Muscle of arm (tissue), 12 donors: ENCODE results near the gene NRAP. TPM values are rescaled to one million over a fixed set of nuclear protein-coding genes. Genes with fewer than 3 reads are reported as not detected.

Source experiments
- DNase-seq: peaks from one replicate; pipeline ENCODE4 v3.0.0-alpha.2; 2013
- polyA plus RNA-seq, 12 donors: library from polyadenylated mRNA; unstranded; fragments of 120-200 nt; gene quantifications; one replicate each; pipeline ENCODE4 v1.2.1, GENCODE V29; 2013; ENCODE audit not compliant: insufficient read length in 12 of 12

The NRAP gene
- polyA plus RNA-seq, 12 donors, result 5.2 to 72.1 (median 7.7) TPM; not detected in 1

GRCh38 chr10:113610631-113611601 is 52.9 kb downstream of the NRAP start:
- no peak for DNase-seq

DNA sequence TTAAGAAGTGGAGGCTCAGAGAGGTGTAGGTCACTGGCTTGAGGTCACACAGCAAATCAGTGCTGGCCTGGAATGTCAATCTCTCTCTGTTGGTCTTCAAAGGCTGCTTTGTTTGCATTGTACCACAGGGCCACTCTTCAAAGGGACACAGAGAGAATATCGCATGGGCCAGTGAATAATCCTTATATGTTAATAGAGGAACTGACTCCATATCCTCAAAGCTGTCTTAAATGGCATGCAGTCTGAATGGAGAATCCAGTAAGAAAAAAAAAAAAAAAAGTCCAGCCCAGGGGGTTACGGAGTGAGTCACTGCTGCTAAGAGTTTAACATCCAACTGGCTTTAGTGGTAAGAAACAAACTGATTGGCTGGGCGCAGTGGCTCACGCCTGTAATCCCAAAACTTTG is 54.1 kb downstream of the NRAP start:
- no peak for DNase-seq

- no peak for DNase-seq
Measured at GRCh38 chr10:113605268-113605978, 58.4 kb downstream of the NRAP start.

- DNase-seq, result no peak
Measured at GRCh38 chr10:113604572-113604971, 59.3 kb downstream of the NRAP start.

DNA sequence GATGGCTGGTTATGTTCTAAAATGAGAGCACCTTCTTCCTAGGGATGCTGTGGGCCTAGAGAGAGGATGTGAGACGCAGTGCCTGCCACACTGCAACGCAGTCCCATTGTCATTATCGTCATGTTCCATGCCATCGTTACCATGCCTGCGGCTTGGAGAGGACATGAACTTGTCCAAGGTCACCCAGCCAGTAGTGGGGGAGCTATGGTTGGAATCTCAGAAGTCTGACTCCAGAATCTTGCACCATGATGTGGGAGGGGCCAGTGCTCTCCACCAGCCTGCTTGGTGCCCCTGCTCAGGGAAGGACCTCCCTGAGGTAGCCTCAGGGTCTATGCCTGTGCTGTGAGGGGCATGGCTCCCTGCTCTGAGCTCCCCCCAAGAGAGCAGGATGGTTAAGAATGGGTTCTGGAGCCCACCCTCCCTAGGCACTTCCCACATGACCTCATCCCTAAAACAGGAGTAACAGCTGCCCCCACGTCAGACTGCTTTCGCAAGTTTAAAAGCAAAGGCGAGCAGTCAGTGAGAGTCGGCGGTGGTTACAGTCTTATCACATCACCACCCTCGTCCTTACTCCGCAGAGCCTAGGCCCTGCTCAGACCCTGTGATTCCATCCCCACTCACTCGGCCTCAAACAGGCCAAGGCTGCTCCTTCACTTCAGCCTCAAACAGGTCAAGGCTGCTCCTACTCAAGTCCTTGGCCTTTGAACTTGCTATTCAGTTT is 60.6 kb downstream of the NRAP start:
- DNase-seq, result no peak

- no peak for DNase-seq
Measured at GRCh38 chr10:113600569-113600968, 63.3 kb downstream of the NRAP start.

DNA sequence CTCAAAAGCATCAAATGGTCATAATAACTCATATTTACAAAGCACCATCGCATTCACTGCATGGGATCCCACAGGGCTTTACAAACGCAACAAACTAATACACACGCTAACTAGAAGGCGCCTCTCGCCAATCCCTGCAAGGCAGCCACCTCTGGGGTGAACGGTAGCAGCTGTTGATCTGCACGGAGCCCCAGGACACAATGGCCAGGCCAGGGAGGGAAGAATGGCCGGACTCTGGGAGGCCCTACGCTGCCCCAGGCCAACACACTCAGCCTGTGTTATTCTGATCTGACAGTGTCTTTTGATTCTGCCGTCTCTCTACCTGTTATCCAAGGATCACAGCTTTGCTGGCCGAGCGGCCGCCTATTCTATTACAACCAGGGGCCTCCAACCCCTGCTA is 69.2 kb downstream of the NRAP start:
- DNase-seq, result no peak

DNA sequence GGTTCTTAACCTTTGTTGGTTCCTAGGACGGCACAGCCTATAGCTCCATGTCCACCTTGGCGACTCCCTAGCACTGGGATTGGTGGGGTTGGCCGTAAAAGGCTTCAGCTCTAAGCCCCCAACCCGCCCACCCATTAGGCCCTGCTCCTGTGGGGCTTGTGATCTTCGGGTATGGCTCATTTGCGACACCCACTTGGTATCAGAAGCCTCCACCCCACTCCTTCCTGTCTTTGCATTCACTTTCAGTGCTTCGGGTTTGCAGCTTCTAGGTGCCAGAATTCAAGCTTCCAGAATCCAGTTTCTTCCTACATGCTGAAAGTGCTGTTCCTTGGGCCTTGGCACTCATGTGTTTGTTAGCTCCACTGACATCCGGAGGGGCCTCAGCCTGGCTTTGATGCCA is 71.5 kb downstream of the NRAP start:
- DNase-seq, result no peak

GRCh38 chr10:113590581-113590980 is 73.3 kb downstream of the NRAP start:
- no peak for DNase-seq

DNA sequence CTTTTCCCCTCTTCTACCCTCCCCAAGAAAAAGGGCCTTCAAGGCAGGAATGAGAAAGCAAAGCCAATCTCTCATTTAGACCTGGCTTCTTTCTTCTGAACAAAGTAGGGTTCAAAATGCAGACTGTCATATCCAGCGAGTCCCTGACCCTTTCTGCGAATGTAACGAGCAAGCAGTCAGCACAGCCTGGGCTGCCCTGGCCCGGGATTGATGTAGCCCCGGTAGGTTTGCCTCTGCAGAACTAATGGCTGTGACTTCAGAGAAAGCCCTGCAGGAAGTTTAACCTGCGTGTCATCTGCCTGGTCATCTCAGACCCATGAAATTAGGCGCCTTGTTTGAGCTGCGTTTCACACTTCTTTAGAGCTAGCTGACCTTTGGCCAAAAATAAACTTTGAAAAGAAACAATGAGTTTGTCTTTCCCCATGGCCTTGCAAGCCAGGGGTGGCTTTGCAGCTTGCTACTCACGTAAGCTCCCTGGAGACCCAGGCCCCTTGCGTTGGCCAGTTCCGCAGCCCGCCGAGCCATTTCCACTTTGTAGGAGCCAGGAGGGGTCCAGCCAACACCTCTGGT is 74.6 kb downstream of the NRAP start:
- DNase-seq, result no peak

DNA sequence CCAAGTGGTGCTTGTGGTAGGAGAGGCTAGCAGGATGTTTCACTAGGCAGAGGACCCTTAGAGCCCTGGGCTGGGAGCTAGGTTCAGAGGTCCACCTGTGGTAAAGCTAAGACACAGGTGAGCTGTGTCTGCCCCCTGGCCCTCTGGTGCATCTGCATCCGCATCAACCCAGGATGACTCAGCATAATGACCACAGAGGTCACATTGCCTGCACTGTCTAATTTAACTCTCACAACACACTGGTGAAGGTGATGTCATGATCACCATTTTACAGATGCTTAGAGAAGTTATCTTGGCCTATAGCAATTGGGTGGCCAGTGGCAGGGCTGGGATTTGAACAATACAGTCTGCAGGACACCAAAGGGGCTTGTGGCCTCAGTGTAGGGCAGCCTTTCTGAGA is 77.9 kb downstream of the NRAP start:
- DNase-seq, result no peak

DNA sequence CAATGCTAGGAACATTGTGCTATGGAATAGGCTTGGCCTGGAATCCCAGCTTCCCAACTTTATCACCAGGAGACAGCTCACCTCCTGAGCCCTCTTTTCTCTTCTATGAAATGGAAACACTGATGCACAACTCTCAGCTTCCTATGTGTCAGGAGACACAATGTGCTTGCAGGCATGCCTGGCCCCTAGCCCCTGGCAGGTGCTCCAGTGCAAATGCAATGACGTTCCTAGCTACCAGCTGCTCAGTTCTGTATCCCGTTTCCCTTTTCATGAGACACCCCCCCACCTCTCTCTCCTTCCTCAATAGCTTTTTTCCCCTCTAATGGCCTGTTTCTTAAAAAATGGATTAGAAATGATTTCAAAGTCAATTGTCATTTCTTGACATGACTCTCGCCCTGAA is 80.3 kb downstream of the NRAP start:
- DNase-seq, result no peak

GRCh38 chr10:113581092-113581491 is 82.7 kb downstream of the NRAP start:
- DNase-seq, result no peak

GRCh38 chr10:113578773-113579172 is 85.1 kb downstream of the NRAP start:
- no peak for DNase-seq

GRCh38 chr10:113576852-113577251 is 87.0 kb downstream of the NRAP start:
- DNase-seq, result peak; percentile 53

- DNase-seq, result no peak
Measured at GRCh38 chr10:113573368-113573767, 90.5 kb downstream of the NRAP start.

DNA sequence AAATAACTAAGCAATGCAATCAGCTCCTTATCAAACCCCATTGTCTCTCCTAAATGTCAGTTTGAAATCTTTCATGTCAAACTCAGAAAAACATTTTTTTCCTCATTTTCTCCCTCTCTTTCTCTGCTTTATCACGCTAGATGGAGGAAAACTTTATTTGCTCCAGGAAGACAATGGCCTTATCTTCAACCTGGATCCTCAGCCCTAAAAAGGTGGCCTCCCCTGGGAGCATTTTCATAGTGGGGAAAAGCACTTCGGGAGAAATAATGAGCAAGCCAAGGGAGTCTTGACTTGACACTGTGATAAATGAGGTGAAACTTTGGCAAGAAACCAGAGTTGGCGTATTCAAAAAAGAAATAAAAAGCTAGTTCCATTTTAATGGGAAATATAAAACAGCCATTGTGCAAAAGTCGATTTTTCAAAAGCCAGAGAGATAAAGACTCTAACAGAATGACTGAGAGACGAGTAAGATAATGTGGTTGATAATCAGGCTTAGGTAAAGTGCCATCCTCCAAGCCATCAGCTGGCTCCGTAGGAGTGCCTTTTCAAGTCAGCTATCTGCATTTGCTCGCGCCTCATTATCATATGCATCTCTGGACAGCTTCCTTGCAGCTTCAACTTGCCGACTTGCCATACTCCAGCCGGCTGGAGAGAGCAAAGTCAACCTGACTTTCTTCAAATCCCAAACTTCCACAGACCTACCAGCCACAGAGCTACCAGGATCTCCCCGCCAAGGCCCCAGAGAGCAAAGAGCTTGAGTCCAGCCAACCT is 91.1 kb downstream of the NRAP start:
- no peak for DNase-seq

DNA sequence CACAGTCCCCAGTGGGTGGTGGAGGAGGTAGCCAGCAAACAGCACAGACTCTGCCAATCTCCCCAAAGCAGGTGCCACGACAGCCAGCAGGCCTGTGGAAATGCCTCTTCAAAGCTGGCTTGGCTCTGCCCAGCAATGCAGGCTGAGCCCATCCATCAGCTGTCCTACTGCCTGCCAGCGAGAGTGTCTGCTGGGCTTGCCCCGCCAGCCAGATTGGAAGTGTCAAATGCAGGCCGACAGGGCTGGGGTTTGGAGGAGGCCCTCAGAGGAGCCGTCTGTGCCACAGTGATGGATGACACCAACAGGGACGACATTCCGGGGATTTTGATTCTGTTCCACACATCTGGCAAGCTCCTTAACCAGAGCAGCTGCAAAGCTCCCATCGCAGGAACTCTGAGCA is 94.3 kb downstream of the NRAP start:
- peak; percentile 35 for DNase-seq

DNA sequence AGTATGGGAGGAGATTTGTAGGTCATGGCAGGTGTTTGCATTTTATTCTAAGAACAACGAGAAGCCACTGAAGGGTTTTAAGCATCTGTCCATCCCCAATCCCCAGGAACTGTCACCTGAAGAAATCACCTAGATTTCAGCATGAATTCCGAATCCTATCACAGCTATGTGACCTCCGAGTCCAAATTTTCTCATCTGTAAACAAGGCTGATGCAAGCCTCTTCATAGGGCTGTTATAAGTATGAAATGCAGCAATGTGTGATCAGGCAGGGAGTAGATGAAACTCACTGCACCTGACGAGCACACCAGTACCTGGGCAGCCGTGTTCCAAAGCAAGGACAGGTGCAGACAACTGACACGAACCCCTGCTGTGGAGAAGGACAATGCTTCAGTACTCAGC is 97.0 kb downstream of the NRAP start:
- DNase-seq, result no peak

GRCh38 chr10:113565364-113565763 is 98.5 kb downstream of the NRAP start:
- no peak for DNase-seq
